PC-3 (cell line): ENCODE results near the gene TMEM51. TPM values are rescaled to one million over a fixed set of nuclear protein-coding genes. Genes with fewer than 3 reads are reported as not detected.

Experiments used
- ATAC-seq: fragments of 200-7000 bp; cut with Tn5 transposase; 2 replicates; pipeline ENCODE4 v1.9.1; 2020; ENCODE audit warnings: mild to moderate bottlenecking, moderate library complexity
- BruUV-seq: library from RNA; stranded (reverse); fragments of 400-500 nt; replicated peaks from 2 replicates; lab custom pipeline; 2021; lab: Mats Ljungman, UMichigan
- CTCF ChIA-PET: fragments of 300-600 bp; sonication (Branson Sonifier 250); formaldehyde crosslinking; loops from one replicate; lab custom pipeline; 2022; ENCODE audit warnings: antibody characterized with exemption; lab: Charles Lee
- POLR2A ChIA-PET: fragments of 300-600 bp; sonication (Branson Sonifier 250); formaldehyde crosslinking; loops from one replicate; lab custom pipeline; 2022; ENCODE audit warnings: antibody characterized with exemption; ENCODE audit not compliant: unreplicated experiment; lab: Charles Lee
- DNase-seq: peaks from one replicate; pipeline ENCODE4 v3.0.0-alpha.2; 2015
- H2AFZ ChIP-seq: fragments of 300-600 bp; sonication (generic); 2 replicates; pipeline ENCODE4 v1.6.0; 2016; ENCODE audit warnings: antibody characterized with exemption, low read length
- H3F3A ChIP-seq: fragments of 300-600 bp; sonication (generic); one replicate; pipeline ENCODE4 v1.6.0; 2017; ENCODE audit warnings: antibody characterized with exemption, low read length, control low read depth, mild to moderate bottlenecking; ENCODE audit not compliant: unreplicated experiment
- H3K27ac ChIP-seq: fragments of 300-600 bp; sonication (generic); 2 replicates; pipeline ENCODE4 v1.5.1; 2016; ENCODE audit warnings: mild to moderate bottlenecking, low read length
- H3K27me3 ChIP-seq: fragments of 300-600 bp; sonication (generic); 2 replicates; pipeline ENCODE4 v1.6.1; 2016; ENCODE audit warnings: low read length, mixed read lengths
- H3K36me3 ChIP-seq: fragments of 300-600 bp; sonication (generic); 2 replicates; pipeline ENCODE4 v1.6.1; 2016; ENCODE audit warnings: low read depth, mixed run types, low read length, mixed read lengths
- H3K4me1 ChIP-seq: fragments of 300-600 bp; sonication (generic); 2 replicates; pipeline ENCODE4 v1.5.1; 2016; ENCODE audit warnings: low read length; ENCODE audit not compliant: insufficient read depth
- H3K4me2 ChIP-seq: fragments of 300-600 bp; sonication (generic); 2 replicates; pipeline ENCODE4 v1.6.0; 2016; ENCODE audit warnings: low read length
- H3K4me3 ChIP-seq: fragments of 300-600 bp; sonication (generic); 2 replicates; pipeline ENCODE4 v1.5.1; 2016; ENCODE audit warnings: mild to moderate bottlenecking, low read length, mixed read lengths
- H3K79me2 ChIP-seq: fragments of 300-600 bp; sonication (generic); 2 replicates; pipeline ENCODE4 v1.6.1; 2017; ENCODE audit warnings: low read length, mixed read lengths
- H3K9ac ChIP-seq: fragments of 300-600 bp; sonication (generic); 2 replicates; pipeline ENCODE4 v1.6.0; 2016; ENCODE audit warnings: mild to moderate bottlenecking, low read length
- H3K9me2 ChIP-seq: fragments of 300-600 bp; sonication (generic); replicated peaks from 2 replicates; pipeline ENCODE4 v1.6.1; 2016; ENCODE audit warnings: mixed run types, low read length, mixed read lengths
- H3K9me3 ChIP-seq: fragments of 300-600 bp; sonication (generic); 2 replicates; pipeline ENCODE4 v1.6.1; 2016; ENCODE audit warnings: low read length, mixed read lengths
- H4K20me1 ChIP-seq: fragments of 300-600 bp; sonication (generic); 2 replicates; pipeline ENCODE4 v1.6.1; 2016; ENCODE audit warnings: low read length, mixed read lengths
- EZH2 ChIP-seq: fragments of 300-600 bp; sonication (generic); IDR thresholded peaks from one replicate; pipeline ENCODE4 v1.6.1; 2017; ENCODE audit warnings: antibody characterized with exemption, mild to moderate bottlenecking, low read length; ENCODE audit not compliant: unreplicated experiment
- EZH2phosphoT487 ChIP-seq: fragments of 300-600 bp; sonication (generic); IDR thresholded peaks from 2 replicates; pipeline ENCODE4 v1.6.1; 2018; ENCODE audit warnings: mild to moderate bottlenecking, antibody characterized with exemption, low read length, borderline replicate concordance
- intact Hi-C: fragments of 100-400 bp; cut with micrococcal nuclease; formaldehyde crosslinking; loops from 2 replicates; pipeline ENCODE4 v1.9.0; 2023
- total RNA-seq: library from RNA; depleted of rRNA; stranded (reverse); fragments of >200 nt; gene quantifications from 2 replicates; pipeline ENCODE4 v1.2.3, GENCODE V29; 2014
- TF ChIP-seq, protein P1 (sequence below): fragments of 300-600 bp; sonication (generic); conservative IDR thresholded peaks from 2 replicates; pipeline ENCODE4 v1.5.1; 2017; ENCODE audit warnings: antibody characterized with exemption, low read depth, mild to moderate bottlenecking, low read length

The TMEM51 gene
- total RNA-seq, 1 experiment from 2014 or later = 20.8 TPM

DNA sequence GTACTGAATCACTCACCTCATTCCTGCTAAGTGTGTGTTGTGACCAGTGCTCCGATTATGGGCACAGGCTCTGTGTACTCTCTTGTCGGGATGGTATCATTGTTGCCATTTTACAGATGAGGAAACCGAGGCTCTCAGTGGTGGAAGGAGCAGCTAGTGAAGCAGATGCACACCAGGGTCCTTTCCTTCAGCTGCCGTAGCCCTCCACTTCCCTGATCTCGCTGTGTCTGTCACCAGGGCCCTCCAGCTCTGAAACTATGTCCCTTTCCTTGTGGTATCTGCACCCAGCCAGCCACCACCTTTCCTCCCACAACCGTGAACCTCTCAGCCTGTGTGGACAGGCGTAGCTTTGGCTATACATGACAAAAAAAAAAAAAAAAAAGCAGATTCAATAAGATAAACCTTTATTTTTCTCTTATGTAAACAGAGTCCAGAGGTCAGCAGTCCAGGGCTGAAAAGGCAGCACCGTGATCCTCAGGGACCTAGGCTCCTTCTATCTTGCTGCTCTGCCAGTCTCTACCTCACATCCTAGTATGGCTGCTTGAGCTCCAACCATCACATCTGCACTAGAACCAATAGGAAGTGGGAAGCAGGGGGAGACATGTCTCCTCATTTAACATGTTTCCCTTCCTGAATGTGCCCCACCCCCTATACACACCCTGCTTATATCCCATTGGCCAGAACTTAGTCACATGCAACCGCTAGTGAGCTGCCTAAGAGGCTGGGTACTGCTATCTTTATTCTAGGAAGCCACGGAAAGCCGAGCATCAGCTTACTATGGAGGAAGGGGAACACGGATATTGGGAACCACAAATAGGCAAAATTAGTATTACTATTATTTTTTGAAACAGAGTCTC is 44.3 kb downstream of the TMEM51 start:
- ATAC-seq (no peak), DNase-seq (no peak)
- CTCF ChIA-PET = no interaction called here
- H3K9me3 ChIP-seq = no peaks in the 10 kb centered on the region
- POLR2A ChIA-PET = interaction anchor here (0.6 kb wide), 1 partner anchor 1185 kb away, joined by 4 read pairs; no protein-coding TSS in a partner anchor
- no peak overlapping the region for H3K9ac ChIP-seq
- H3K4me3 ChIP-seq = no peak overlapping the region
- H3K27me3 ChIP-seq = no peaks in the 10 kb centered on the region
- TF ChIP-seq EZH2phosphoT487 (no peak), EZH2 (no peak)
- TF ChIP-seq, protein P1, sequence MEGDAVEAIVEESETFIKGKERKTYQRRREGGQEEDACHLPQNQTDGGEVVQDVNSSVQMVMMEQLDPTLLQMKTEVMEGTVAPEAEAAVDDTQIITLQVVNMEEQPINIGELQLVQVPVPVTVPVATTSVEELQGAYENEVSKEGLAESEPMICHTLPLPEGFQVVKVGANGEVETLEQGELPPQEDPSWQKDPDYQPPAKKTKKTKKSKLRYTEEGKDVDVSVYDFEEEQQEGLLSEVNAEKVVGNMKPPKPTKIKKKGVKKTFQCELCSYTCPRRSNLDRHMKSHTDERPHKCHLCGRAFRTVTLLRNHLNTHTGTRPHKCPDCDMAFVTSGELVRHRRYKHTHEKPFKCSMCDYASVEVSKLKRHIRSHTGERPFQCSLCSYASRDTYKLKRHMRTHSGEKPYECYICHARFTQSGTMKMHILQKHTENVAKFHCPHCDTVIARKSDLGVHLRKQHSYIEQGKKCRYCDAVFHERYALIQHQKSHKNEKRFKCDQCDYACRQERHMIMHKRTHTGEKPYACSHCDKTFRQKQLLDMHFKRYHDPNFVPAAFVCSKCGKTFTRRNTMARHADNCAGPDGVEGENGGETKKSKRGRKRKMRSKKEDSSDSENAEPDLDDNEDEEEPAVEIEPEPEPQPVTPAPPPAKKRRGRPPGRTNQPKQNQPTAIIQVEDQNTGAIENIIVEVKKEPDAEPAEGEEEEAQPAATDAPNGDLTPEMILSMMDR = no peak
- peaks cover 4% of the 10 kb centered on the region for H3F3A ChIP-seq
- no peaks in the 10 kb centered on the region; the same call in 1 of the 2 replicates for H3K36me3 ChIP-seq
- no peaks in the 10 kb centered on the region for H4K20me1 ChIP-seq
- H2AFZ ChIP-seq = no peak overlapping the region
- no peak overlapping the region for H3K4me2 ChIP-seq
- no peaks in the 10 kb centered on the region for H3K9me2 ChIP-seq
- no TSS peak for BruUV-seq
- peaks cover 42% of the 10 kb centered on the region for H3K79me2 ChIP-seq
- no peak overlapping the region for H3K27ac ChIP-seq
- intact Hi-C loops = no loop called here
- peaks cover 26% of the 10 kb centered on the region for H3K4me1 ChIP-seq

DNA sequence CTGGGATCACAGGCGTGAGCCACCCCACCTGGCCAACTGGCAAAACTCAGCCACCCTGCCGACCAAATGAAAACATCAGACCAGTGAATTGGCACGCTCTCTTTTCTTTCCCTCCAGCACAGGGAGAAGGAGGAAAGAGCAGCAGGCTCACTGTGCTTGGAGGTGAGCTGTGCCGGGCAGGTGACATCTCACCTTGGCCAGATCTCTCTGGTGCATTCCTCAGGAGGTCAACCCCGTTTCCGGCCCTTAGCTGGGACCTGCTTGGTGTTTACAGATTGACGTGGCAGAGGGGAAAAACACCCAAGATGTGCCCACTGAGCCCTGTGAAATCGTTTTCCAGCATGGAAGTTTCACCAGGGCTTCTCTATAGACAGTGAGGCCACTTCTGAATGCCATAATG is 45.1 kb downstream of the TMEM51 start:
- ChIA-PET CTCF (no interaction called here), POLR2A (interaction anchor here (0.6 kb wide), 1 partner anchor 1184 kb away, joined by 4 read pairs; no protein-coding TSS in a partner anchor)
- H2AFZ ChIP-seq = no peak overlapping the region
- H3K27ac ChIP-seq = no peak overlapping the region
- H3K79me2 ChIP-seq = peaks cover 45% of the 10 kb centered on the region
- H4K20me1 ChIP-seq = no peaks in the 10 kb centered on the region
- no peak overlapping the region for H3K4me3 ChIP-seq
- H3K9me2 ChIP-seq = no peaks in the 10 kb centered on the region
- H3K27me3 ChIP-seq = no peaks in the 10 kb centered on the region
- DNase-seq = no peak
- intact Hi-C loops = no loop called here
- BruUV-seq = no TSS peak
- ATAC-seq = no peak
- H3K9ac ChIP-seq = no peak overlapping the region
- peaks cover 26% of the 10 kb centered on the region for H3K4me1 ChIP-seq
- TF ChIP-seq EZH2phosphoT487 (no peak), EZH2 (no peak)
- TF ChIP-seq, protein P1 = no peak
- peaks cover 4% of the 10 kb centered on the region for H3F3A ChIP-seq
- H3K9me3 ChIP-seq = no peaks in the 10 kb centered on the region
- no peak overlapping the region for H3K4me2 ChIP-seq
- no peaks in the 10 kb centered on the region; the same call in 1 of the 2 replicates for H3K36me3 ChIP-seq

- Histone ChIP-seq H3K4me1 (peaks cover 31% of the 10 kb centered on the region), H3K4me3 (peak overlapping the region; percentile 51), H3K27ac (peak overlapping the region; percentile 91), H4K20me1 (no peaks in the 10 kb centered on the region), H3K27me3 (no peaks in the 10 kb centered on the region), H3K9me2 (no peaks in the 10 kb centered on the region), H3K36me3 (no peaks in the 10 kb centered on the region; the same call in 1 of the 2 replicates), H3K4me2 (peak overlapping the region; percentile 78), H3K9ac (peak overlapping the region; percentile 64), H3F3A (peaks cover 4% of the 10 kb centered on the region), H3K79me2 (peaks cover 59% of the 10 kb centered on the region), H3K9me3 (no peaks in the 10 kb centered on the region), H2AFZ (no peak overlapping the region)
- CTCF ChIA-PET = interaction anchor here (0.7 to 1.5 kb wide), 4 partner anchors 23 to 73 kb away, joined by 3 to 9 read pairs (median 3); no protein-coding TSS in a partner anchor
- DNase-seq = no peak
- no peak for ATAC-seq
- TF ChIP-seq EZH2phosphoT487 = no peak
- TF ChIP-seq, protein P1 = no peak
- TF ChIP-seq EZH2 = no peak
- BruUV-seq = no TSS peak
- intact Hi-C loops = no loop called here
- POLR2A ChIA-PET = interaction anchor here (0.7 kb wide), 1 partner anchor 22 kb away, joined by 3 read pairs; no protein-coding TSS in a partner anchor
These were observed 47.7 kb downstream of the TMEM51 start for GRCh38 chr1:15201221-15201620.
